ENCODE measurements around the gene ANKRD33B. TPM values are rescaled to one million over a fixed set of nuclear protein-coding genes. Genes with fewer than 3 reads are reported as not detected.

Gene ANKRD33B
- total RNA-seq, 1 donor from 2014 or later = 2.2 TPM

GRCh38 chr5:10652151-10652550 lies 88.3 kb downstream of the ANKRD33B start:
- Histone ChIP-seq H3K27ac (no peak overlapping the region), H3K36me3 (no peaks in the 10 kb centered on the region), H3K27me3 (no peaks in the 10 kb centered on the region), H4K20me1 (ENCODE audit: low read depth) (no peaks in the 10 kb centered on the region), H3K4me2 (no peak overlapping the region), H2AFZ (replicated peaks) (no peak overlapping the region), H3F3A (ENCODE audit: low read depth) (no peaks in the 10 kb centered on the region), H3K9me3 (ENCODE audit: low read depth) (no peaks in the 10 kb centered on the region), H3K79me2 (ENCODE audit: low read depth) (no peaks in the 10 kb centered on the region), H3K4me1 (peaks cover 8% of the 10 kb centered on the region), H3K9ac (no peak overlapping the region), H3K4me3 (no peak overlapping the region)
- H3K4me1 Mint-ChIP-seq = peaks cover 23% of the 10 kb centered on the region
- peaks cover 2% of the 10 kb centered on the region for H3K36me3 Mint-ChIP-seq
- TF ChIP-seq EZH2phosphoT487 (IDR thresholded peaks at IDR 0.05) (no peak), EZH2 (IDR thresholded peaks at IDR 0.05) (no peak)
- TF ChIP-seq, protein P1, sequence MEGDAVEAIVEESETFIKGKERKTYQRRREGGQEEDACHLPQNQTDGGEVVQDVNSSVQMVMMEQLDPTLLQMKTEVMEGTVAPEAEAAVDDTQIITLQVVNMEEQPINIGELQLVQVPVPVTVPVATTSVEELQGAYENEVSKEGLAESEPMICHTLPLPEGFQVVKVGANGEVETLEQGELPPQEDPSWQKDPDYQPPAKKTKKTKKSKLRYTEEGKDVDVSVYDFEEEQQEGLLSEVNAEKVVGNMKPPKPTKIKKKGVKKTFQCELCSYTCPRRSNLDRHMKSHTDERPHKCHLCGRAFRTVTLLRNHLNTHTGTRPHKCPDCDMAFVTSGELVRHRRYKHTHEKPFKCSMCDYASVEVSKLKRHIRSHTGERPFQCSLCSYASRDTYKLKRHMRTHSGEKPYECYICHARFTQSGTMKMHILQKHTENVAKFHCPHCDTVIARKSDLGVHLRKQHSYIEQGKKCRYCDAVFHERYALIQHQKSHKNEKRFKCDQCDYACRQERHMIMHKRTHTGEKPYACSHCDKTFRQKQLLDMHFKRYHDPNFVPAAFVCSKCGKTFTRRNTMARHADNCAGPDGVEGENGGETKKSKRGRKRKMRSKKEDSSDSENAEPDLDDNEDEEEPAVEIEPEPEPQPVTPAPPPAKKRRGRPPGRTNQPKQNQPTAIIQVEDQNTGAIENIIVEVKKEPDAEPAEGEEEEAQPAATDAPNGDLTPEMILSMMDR (IDR thresholded peaks at IDR 0.05) = no peak
- peaks cover 2% of the 10 kb centered on the region for H3K9me3 Mint-ChIP-seq
- no peak for DNase-seq (ENCODE audit: low spot score)
- no peak overlapping the region for H3K27ac Mint-ChIP-seq
- H3K4me3 Mint-ChIP-seq = no peak overlapping the region
- H3K27me3 Mint-ChIP-seq (ENCODE audit: insufficient read depth, low read depth) = peaks cover 7% of the 10 kb centered on the region

- no peak overlapping the region for H3K4me3 Mint-ChIP-seq
- Histone ChIP-seq H3K9me3 (ENCODE audit: low read depth) (no peaks in the 10 kb centered on the region), H3K4me1 (peaks cover 8% of the 10 kb centered on the region), H3F3A (ENCODE audit: low read depth) (no peaks in the 10 kb centered on the region), H2AFZ (replicated peaks) (no peak overlapping the region), H4K20me1 (ENCODE audit: low read depth) (no peaks in the 10 kb centered on the region), H3K4me3 (no peak overlapping the region), H3K4me2 (no peak overlapping the region), H3K27me3 (no peaks in the 10 kb centered on the region), H3K27ac (no peak overlapping the region), H3K36me3 (no peaks in the 10 kb centered on the region), H3K9ac (no peak overlapping the region), H3K79me2 (ENCODE audit: low read depth) (no peaks in the 10 kb centered on the region)
- H3K9me3 Mint-ChIP-seq = peaks cover 2% of the 10 kb centered on the region
- no peak overlapping the region for H3K27ac Mint-ChIP-seq
- peaks cover 2% of the 10 kb centered on the region for H3K36me3 Mint-ChIP-seq
- no peak for DNase-seq (ENCODE audit: low spot score)
- TF ChIP-seq EZH2phosphoT487 (IDR thresholded peaks at IDR 0.05) (no peak), EZH2 (IDR thresholded peaks at IDR 0.05) (no peak)
- TF ChIP-seq, protein P1 (IDR thresholded peaks at IDR 0.05) = no peak
- peaks cover 7% of the 10 kb centered on the region for H3K27me3 Mint-ChIP-seq (ENCODE audit: insufficient read depth, low read depth)
- peaks cover 23% of the 10 kb centered on the region for H3K4me1 Mint-ChIP-seq
Measured at GRCh38 chr5:10652606-10653005, 88.7 kb downstream of the ANKRD33B start.

GRCh38 chr5:10653043-10653442 lies 89.2 kb downstream of the ANKRD33B start:
- Histone ChIP-seq H3K4me3 (no peak overlapping the region), H2AFZ (replicated peaks) (no peak overlapping the region), H3K4me1 (peaks cover 8% of the 10 kb centered on the region), H3K27me3 (no peaks in the 10 kb centered on the region), H3K27ac (no peak overlapping the region), H3K79me2 (ENCODE audit: low read depth) (no peaks in the 10 kb centered on the region), H3K9ac (no peak overlapping the region), H3K9me3 (ENCODE audit: low read depth) (no peaks in the 10 kb centered on the region), H3F3A (ENCODE audit: low read depth) (no peaks in the 10 kb centered on the region), H3K4me2 (no peak overlapping the region), H3K36me3 (no peaks in the 10 kb centered on the region), H4K20me1 (ENCODE audit: low read depth) (no peaks in the 10 kb centered on the region)
- peaks cover 2% of the 10 kb centered on the region for H3K36me3 Mint-ChIP-seq
- TF ChIP-seq EZH2phosphoT487 (IDR thresholded peaks at IDR 0.05) = no peak
- DNase-seq (ENCODE audit: low spot score) = no peak
- peaks cover 23% of the 10 kb centered on the region for H3K4me1 Mint-ChIP-seq
- H3K9me3 Mint-ChIP-seq = peaks cover 2% of the 10 kb centered on the region
- H3K27ac Mint-ChIP-seq = no peak overlapping the region
- H3K4me3 Mint-ChIP-seq = no peak overlapping the region
- H3K27me3 Mint-ChIP-seq (ENCODE audit: insufficient read depth, low read depth) = peaks cover 7% of the 10 kb centered on the region

- H3K9me3 ChIP-seq (ENCODE audit: low read depth) = no peaks in the 10 kb centered on the region
- no peaks in the 10 kb centered on the region for H4K20me1 ChIP-seq (ENCODE audit: low read depth)
- no peak overlapping the region for H3K4me3 ChIP-seq
- Mint-ChIP-seq H3K4me1 (peaks cover 23% of the 10 kb centered on the region), H3K27ac (peak overlapping the region; percentile 30), H3K36me3 (peaks cover 2% of the 10 kb centered on the region), H3K9me3 (peaks cover 2% of the 10 kb centered on the region), H3K4me3 (no peak overlapping the region), H3K27me3 (ENCODE audit: insufficient read depth, low read depth) (peaks cover 7% of the 10 kb centered on the region)
- H3F3A ChIP-seq (ENCODE audit: low read depth) = no peaks in the 10 kb centered on the region
- DNase-seq (ENCODE audit: low spot score) = no peak
- peaks cover 8% of the 10 kb centered on the region for H3K4me1 ChIP-seq
- H3K36me3 ChIP-seq = no peaks in the 10 kb centered on the region
- H3K27ac ChIP-seq = no peak overlapping the region
- H3K9ac ChIP-seq = no peak overlapping the region
- no peak for TF ChIP-seq EZH2phosphoT487 (IDR thresholded peaks at IDR 0.05)
- TF ChIP-seq, protein P1 (IDR thresholded peaks at IDR 0.05) = no peak
- H2AFZ ChIP-seq (replicated peaks) = no peak overlapping the region
- H3K27me3 ChIP-seq = no peaks in the 10 kb centered on the region
- H3K4me2 ChIP-seq = no peak overlapping the region
- H3K79me2 ChIP-seq (ENCODE audit: low read depth) = no peaks in the 10 kb centered on the region
Measured at GRCh38 chr5:10653751-10654400, 90.0 kb downstream of the ANKRD33B start.

All from neural progenitor cell (in vitro differentiated cells).